Measurements from ENCODE around the gene TRIM44.
"Not testable (repeated sequence)": the region's sequence is repeated elsewhere in the genome, so short reads cannot be mapped to it uniquely, and the experiment has no call there.

DNA sequence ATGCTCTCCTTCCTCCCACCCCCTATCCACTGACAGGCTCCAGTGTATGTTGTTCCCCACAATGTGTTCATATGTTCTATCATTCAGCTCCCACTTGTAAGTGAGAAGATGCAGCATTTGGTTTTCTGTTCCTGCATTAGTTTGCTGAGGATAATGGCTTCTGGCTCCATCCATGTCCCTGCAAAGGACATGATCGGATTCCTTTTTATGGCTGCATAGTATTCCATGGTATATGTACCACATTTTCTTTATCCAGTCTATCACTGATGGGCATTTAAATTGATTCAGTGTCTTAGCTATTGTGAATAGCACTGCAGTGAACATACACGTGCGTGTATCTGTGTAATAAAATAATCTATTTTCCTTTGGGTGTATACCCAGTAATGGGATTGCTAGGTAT, 5.8 kb downstream of the TRIM44 start:
- not testable (repeated sequence) for TF ChIP-seq CTCF, POLR2A (IDR thresholded peaks at IDR 0.05)
